PFSK-1 (cell line): ENCODE data around the gene PRKCQ.

ENCODE experiments used
- FOXP2 ChIP-seq: optimal IDR thresholded peaks from 2 replicates; pipeline ENCODE3; 2011; ENCODE audit warnings: borderline replicate concordance, control low read depth, inconsistent platforms; ENCODE audit not compliant: insufficient read depth; ENCODE audit errors: extremely low read length, extremely low read depth
- POLR2AphosphoS5 ChIP-seq: IDR thresholded peaks from 2 replicates; pipeline ENCODE4 v1.6.1; 2012; ENCODE audit warnings: low read depth, mild to moderate bottlenecking, control low read depth, low read length, moderate library complexity
- SIN3A ChIP-seq: IDR thresholded peaks from 2 replicates; pipeline ENCODE4 v1.6.1; 2012; ENCODE audit warnings: mild to moderate bottlenecking, low read length, moderate library complexity, borderline replicate concordance; ENCODE audit not compliant: insufficient read depth
- TAF1 ChIP-seq: IDR thresholded peaks from 2 replicates; pipeline ENCODE4 v1.6.1; 2012; ENCODE audit warnings: low read length, control low read depth, borderline replicate concordance; ENCODE audit not compliant: insufficient read depth
- TF ChIP-seq, protein P1 (sequence below), 2 experiments: IDR thresholded peaks; 2 replicates each; pipeline versions ENCODE4 v1.6.1 to v1.8.0; 2011 to 2012; ENCODE audit warnings: low read depth in 2 of 2, low read length in 2 of 2, control low read depth in 1 of 2, inconsistent platforms in 1 of 2, mild to moderate bottlenecking in 1 of 2, moderate library complexity in 1 of 2; ENCODE audit not compliant: insufficient read depth in 1 of 2

PRKCQ gene

DNA sequence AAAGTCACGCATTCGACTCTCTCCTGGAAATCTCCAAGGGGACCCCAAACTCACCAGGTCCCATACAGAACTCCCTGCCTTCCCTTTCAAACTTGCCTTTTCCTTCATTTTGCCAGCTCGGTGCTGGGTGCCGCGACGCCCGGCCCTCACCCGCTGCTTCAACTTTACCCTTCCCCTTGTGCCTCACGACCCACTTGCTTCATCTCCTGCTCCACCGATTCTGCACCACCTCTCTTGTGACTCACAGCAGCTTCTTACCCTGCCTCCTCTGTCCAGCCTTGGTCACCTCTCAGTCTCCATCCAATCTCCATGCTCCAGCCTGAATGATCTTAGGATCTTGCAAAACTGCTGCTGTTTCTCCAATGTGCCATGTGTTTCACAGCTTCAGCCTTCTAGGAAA lies 59.9 kb downstream of the PRKCQ start:
- TF ChIP-seq TAF1 (no peak), SIN3A (no peak), POLR2AphosphoS5 (no peak), FOXP2 (no peak)
- TF ChIP-seq, protein P1, sequence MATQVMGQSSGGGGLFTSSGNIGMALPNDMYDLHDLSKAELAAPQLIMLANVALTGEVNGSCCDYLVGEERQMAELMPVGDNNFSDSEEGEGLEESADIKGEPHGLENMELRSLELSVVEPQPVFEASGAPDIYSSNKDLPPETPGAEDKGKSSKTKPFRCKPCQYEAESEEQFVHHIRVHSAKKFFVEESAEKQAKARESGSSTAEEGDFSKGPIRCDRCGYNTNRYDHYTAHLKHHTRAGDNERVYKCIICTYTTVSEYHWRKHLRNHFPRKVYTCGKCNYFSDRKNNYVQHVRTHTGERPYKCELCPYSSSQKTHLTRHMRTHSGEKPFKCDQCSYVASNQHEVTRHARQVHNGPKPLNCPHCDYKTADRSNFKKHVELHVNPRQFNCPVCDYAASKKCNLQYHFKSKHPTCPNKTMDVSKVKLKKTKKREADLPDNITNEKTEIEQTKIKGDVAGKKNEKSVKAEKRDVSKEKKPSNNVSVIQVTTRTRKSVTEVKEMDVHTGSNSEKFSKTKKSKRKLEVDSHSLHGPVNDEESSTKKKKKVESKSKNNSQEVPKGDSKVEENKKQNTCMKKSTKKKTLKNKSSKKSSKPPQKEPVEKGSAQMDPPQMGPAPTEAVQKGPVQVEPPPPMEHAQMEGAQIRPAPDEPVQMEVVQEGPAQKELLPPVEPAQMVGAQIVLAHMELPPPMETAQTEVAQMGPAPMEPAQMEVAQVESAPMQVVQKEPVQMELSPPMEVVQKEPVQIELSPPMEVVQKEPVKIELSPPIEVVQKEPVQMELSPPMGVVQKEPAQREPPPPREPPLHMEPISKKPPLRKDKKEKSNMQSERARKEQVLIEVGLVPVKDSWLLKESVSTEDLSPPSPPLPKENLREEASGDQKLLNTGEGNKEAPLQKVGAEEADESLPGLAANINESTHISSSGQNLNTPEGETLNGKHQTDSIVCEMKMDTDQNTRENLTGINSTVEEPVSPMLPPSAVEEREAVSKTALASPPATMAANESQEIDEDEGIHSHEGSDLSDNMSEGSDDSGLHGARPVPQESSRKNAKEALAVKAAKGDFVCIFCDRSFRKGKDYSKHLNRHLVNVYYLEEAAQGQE (IDR thresholded peaks at IDR 0.05; ENCODE audit: insufficient read depth in 1 of 2, low read depth in 2 of 2, low read length in 2 of 2) = no peak

DNA sequence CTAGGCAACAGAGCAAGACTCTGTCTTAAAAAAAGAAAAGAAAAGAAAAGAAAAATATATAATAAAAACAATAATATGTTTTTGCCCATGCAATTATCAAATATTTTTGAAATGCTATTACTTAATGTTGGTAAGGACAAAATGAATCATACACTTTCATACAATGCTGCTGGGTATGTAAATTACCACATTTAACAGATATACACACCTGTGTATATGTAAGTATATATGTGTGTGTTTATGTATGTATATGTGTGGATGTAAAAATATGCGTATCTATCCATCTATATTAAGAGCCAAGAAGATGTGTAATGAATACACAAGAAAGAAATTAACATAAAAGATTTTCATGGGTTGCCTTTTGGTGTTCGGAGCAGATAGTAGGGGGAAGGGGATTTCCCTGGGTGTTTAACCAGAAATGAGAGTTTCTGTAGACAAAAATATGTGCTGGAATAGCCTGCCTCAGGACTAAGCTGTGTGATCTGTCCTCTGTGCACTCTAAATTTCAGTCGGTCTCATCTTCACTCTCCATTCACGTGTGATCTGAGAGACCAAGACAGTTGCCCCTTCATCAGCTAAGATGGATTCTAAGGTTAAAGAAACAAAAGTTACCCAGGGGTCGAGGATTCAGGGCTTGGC lies 61.2 kb downstream of the PRKCQ start:
- TF ChIP-seq TAF1 (no peak), POLR2AphosphoS5 (no peak), FOXP2 (no peak), SIN3A (no peak)
- TF ChIP-seq, protein P1 (IDR thresholded peaks at IDR 0.05; ENCODE audit: insufficient read depth in 1 of 2, low read depth in 2 of 2, low read length in 2 of 2) = no peak

DNA sequence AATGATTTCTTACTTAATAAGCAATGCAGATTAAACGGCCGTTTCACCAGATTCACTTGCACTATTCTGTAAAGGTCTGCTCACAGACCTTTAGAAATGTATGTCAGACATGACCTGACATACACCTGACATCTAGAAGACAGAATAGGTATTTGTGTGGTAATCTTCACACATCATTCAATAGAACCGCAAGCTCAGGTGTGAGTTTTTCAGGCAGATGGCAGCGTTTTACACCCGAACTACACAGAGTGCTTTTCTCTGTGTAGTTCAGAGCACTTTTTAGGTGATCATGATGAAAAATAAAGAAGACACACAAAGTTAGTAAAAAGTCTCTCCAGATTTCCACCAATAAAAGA lies 63.2 kb downstream of the PRKCQ start:
- TF ChIP-seq TAF1 (no peak), SIN3A (no peak), POLR2AphosphoS5 (no peak)

DNA sequence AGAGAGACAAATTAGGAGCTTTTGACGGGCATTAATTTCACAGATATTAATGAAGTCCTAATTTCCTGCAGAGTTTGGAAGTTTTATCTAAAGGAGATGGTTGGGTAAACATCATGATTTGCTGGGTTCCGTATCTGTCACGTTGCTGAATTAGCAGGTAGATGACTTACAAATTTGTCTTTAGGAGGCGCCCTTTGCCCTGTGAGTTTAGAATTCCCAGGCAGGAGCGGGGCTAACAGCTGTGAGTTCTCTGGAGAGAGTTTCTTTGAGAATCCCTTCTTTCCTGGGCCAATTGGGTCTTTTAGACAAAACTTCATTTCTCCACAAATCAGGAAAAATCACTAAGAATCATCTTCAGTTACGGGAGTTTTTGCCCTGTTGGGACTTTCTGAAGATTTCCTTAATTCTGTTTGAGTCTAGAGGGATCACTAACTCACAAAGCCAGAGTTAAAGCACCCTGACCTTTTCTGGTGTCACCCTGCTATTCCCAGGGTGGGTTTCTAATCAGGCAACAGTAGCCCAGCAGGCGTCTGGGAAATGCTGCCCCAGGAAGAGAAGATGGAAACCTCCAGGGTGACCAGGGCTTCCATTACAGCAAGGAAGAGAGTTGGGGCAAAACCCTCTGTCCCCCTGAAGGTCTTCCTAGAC lies 63.7 kb downstream of the PRKCQ start:
- no peak for TF ChIP-seq SIN3A
- TF ChIP-seq TAF1 = no peak
- TF ChIP-seq, protein P1 (IDR thresholded peaks at IDR 0.05; ENCODE audit: insufficient read depth in 1 of 2, low read depth in 2 of 2, low read length in 2 of 2) = no peak
- TF ChIP-seq FOXP2 = no peak
- TF ChIP-seq POLR2AphosphoS5 = no peak

DNA sequence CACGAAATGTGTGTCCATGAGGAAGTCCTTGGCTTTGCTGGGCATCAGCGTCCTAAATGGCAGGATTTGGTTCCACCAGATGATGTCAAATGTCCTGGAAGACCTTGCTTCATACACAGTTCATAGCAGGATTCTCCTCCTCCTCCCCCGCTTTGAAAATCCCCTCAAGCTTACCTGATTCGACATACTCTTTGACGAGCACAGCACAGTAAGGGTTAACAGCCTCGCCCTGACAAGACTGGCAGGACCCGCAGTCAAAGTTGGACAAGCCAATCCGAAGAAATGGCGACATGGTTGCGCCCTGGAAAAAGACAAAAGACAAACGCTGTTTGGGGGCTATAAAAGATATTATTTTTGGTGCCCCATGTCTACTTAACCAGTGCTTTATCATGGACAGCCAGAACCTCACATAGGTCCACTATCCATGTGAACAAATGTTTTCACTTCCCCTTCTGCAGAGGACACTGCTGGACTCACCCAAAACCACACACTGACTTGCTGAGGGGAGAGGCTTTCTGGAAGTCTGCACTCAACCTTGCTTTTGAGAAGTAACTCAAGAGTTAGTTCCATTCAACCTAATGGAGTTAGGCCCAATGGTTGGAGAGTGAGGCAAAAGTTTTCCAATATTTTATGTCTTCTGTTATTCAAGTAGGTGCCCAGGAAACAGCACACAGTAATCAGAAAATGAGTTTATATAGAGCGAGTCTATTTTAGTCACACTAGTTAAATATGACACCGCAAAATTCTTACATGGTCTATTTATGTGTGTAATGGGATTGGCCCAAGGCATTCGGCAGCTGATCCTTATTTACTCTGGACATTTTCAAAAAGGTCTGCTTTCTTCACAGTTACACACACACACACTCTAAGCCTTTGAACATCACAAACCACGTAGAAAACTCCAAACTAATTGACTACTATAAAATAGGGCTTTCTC lies 65.0 kb downstream of the PRKCQ start:
- TF ChIP-seq TAF1 = no peak
